ENCODE measurements around the gene PIP4K2A.

PIP4K2A gene

GRCh38 chr10:22568928-22569327 lies 145.4 kb downstream of the PIP4K2A start:
- Histone ChIP-seq H3K23ac (ENCODE audit: low read length) (no peak overlapping the region), H4K8ac (ENCODE audit: low read depth, low read length) (no peak overlapping the region), H3K36me3 (ENCODE audit: control insufficient read depth in 1 of 2, insufficient read depth in 2 of 2, low read length in 2 of 2) (peaks cover 8 to 35% of the 10 kb centered on the region in 2 experiments), H2AK5ac (ENCODE audit: low read length) (no peak overlapping the region), H3K18ac (ENCODE audit: low read length) (no peak overlapping the region), H2BK12ac (ENCODE audit: low read length) (no peak overlapping the region), H4K91ac (ENCODE audit: low read depth, low read length) (no peak overlapping the region), H3K4me1 (ENCODE audit: control insufficient read depth in 1 of 2, insufficient read depth in 2 of 2, low read length in 2 of 2) (no peaks in the 10 kb centered on the region), H2BK120ac (ENCODE audit: insufficient read depth, low read length, poor library complexity) (no peak overlapping the region), H3K9ac (ENCODE audit: low read length) (no peak overlapping the region), H3K79me1 (ENCODE audit: low read length) (no peaks in the 10 kb centered on the region), H3K14ac (ENCODE audit: low read length) (no peak overlapping the region), H3K27ac (ENCODE audit: low read depth, low read length) (no peak overlapping the region), H3K4me2 (ENCODE audit: low read length) (no peak overlapping the region), H3K27me3 (ENCODE audit: insufficient read depth, low read length) (no peaks in the 10 kb centered on the region), H2BK5ac (ENCODE audit: low read depth, low read length, poor library complexity) (no peak overlapping the region), H4K12ac (ENCODE audit: low read depth, low read length) (no peak overlapping the region), H3K4me3 (ENCODE audit: low read depth, low read length) (no peak overlapping the region), H2AFZ (ENCODE audit: insufficient read depth, low read length, poor library complexity) (no peak overlapping the region), H3K4ac (ENCODE audit: low read depth, low read length) (no peak overlapping the region), H3K79me2 (ENCODE audit: control insufficient read depth, insufficient read depth, low read length, poor library complexity) (no peaks in the 10 kb centered on the region), H3K9me3 (ENCODE audit: insufficient read depth, low read depth, low read length) (no peaks in the 10 kb centered on the region)
- DNase-seq = no peak
- no CpG with 5 or more reads among the region's 7 CpGs for WGBS (ENCODE audit: extremely low coverage, insufficient coverage, insufficient read length)

GRCh38 chr10:22564060-22564459 lies 150.3 kb downstream of the PIP4K2A start:
- Histone ChIP-seq H2AK5ac (ENCODE audit: low read length) (no peak overlapping the region), H2BK120ac (ENCODE audit: insufficient read depth, low read length, poor library complexity) (no peak overlapping the region), H3K14ac (ENCODE audit: low read length) (no peak overlapping the region), H3K79me1 (ENCODE audit: low read length) (no peaks in the 10 kb centered on the region), H3K23ac (ENCODE audit: low read length) (no peak overlapping the region), H3K4me2 (ENCODE audit: low read length) (no peak overlapping the region), H2BK5ac (ENCODE audit: low read depth, low read length, poor library complexity) (no peak overlapping the region), H3K9ac (ENCODE audit: low read length) (no peak overlapping the region), H3K36me3 (ENCODE audit: control insufficient read depth in 1 of 2, insufficient read depth in 2 of 2, low read length in 2 of 2) (peaks cover 10 to 32% of the 10 kb centered on the region in 2 experiments), H3K79me2 (ENCODE audit: control insufficient read depth, insufficient read depth, low read length, poor library complexity) (no peaks in the 10 kb centered on the region), H3K4me1 (ENCODE audit: control insufficient read depth in 1 of 2, insufficient read depth in 2 of 2, low read length in 2 of 2) (no peaks in the 10 kb centered on the region), H3K27me3 (ENCODE audit: insufficient read depth, low read length) (no peaks in the 10 kb centered on the region), H4K12ac (ENCODE audit: low read depth, low read length) (no peak overlapping the region), H2AFZ (ENCODE audit: insufficient read depth, low read length, poor library complexity) (no peak overlapping the region), H3K9me3 (ENCODE audit: insufficient read depth, low read depth, low read length) (no peaks in the 10 kb centered on the region), H2BK12ac (ENCODE audit: low read length) (no peak overlapping the region), H3K27ac (ENCODE audit: low read depth, low read length) (no peak overlapping the region), H3K4me3 (ENCODE audit: low read depth, low read length) (no peak overlapping the region), H4K8ac (ENCODE audit: low read depth, low read length) (no peak overlapping the region), H3K18ac (ENCODE audit: low read length) (no peak overlapping the region), H4K91ac (ENCODE audit: low read depth, low read length) (no peak overlapping the region), H3K4ac (ENCODE audit: low read depth, low read length) (no peak overlapping the region)
- WGBS (ENCODE audit: extremely low coverage, insufficient coverage, insufficient read length) = no CpG with 5 or more reads among the region's 5 CpGs
- DNase-seq = no peak

- no peak overlapping the region for H4K8ac ChIP-seq (ENCODE audit: low read depth, low read length)
- no peak overlapping the region for H3K4me3 ChIP-seq (ENCODE audit: low read depth, low read length)
- no peak overlapping the region for H2BK120ac ChIP-seq (ENCODE audit: insufficient read depth, low read length, poor library complexity)
- no peak overlapping the region for H4K91ac ChIP-seq (ENCODE audit: low read depth, low read length)
- H3K18ac ChIP-seq (ENCODE audit: low read length) = no peak overlapping the region
- no peak overlapping the region for H4K12ac ChIP-seq (ENCODE audit: low read depth, low read length)
- no peak overlapping the region for H3K9ac ChIP-seq (ENCODE audit: low read length)
- H3K36me3 ChIP-seq (ENCODE audit: control insufficient read depth in 1 of 2, insufficient read depth in 2 of 2, low read length in 2 of 2) = peaks cover 6 to 19% of the 10 kb centered on the region in 2 experiments
- WGBS (ENCODE audit: extremely low coverage, insufficient coverage, insufficient read length) = no CpG with 5 or more reads among the region's 5 CpGs
- no peak overlapping the region for H2AFZ ChIP-seq (ENCODE audit: insufficient read depth, low read length, poor library complexity)
- H3K23ac ChIP-seq (ENCODE audit: low read length) = no peak overlapping the region
- H3K9me3 ChIP-seq (ENCODE audit: insufficient read depth, low read depth, low read length) = no peaks in the 10 kb centered on the region
- no peaks in the 10 kb centered on the region for H3K27me3 ChIP-seq (ENCODE audit: insufficient read depth, low read length)
- no peak overlapping the region for H3K4ac ChIP-seq (ENCODE audit: low read depth, low read length)
- H3K14ac ChIP-seq (ENCODE audit: low read length) = no peak overlapping the region
- no peaks in the 10 kb centered on the region for H3K4me1 ChIP-seq (ENCODE audit: control insufficient read depth in 1 of 2, insufficient read depth in 2 of 2, low read length in 2 of 2)
- H2AK5ac ChIP-seq (ENCODE audit: low read length) = no peak overlapping the region
- H3K79me2 ChIP-seq (ENCODE audit: control insufficient read depth, insufficient read depth, low read length, poor library complexity) = no peaks in the 10 kb centered on the region
- no peak overlapping the region for H3K4me2 ChIP-seq (ENCODE audit: low read length)
- H3K79me1 ChIP-seq (ENCODE audit: low read length) = no peaks in the 10 kb centered on the region
- H2BK12ac ChIP-seq (ENCODE audit: low read length) = no peak overlapping the region
- H2BK5ac ChIP-seq (ENCODE audit: low read depth, low read length, poor library complexity) = no peak overlapping the region
- H3K27ac ChIP-seq (ENCODE audit: low read depth, low read length) = no peak overlapping the region
- no peak for DNase-seq
These were observed 152.5 kb downstream of the PIP4K2A start for GRCh38 chr10:22561909-22562308.

- no peak overlapping the region for H3K23ac ChIP-seq (ENCODE audit: low read length)
- H2AK5ac ChIP-seq (ENCODE audit: low read length) = no peak overlapping the region
- H3K9me3 ChIP-seq (ENCODE audit: insufficient read depth, low read depth, low read length) = no peaks in the 10 kb centered on the region
- no peak overlapping the region for H3K18ac ChIP-seq (ENCODE audit: low read length)
- H2BK12ac ChIP-seq (ENCODE audit: low read length) = no peak overlapping the region
- no peak overlapping the region for H3K4me2 ChIP-seq (ENCODE audit: low read length)
- no peak overlapping the region for H3K4ac ChIP-seq (ENCODE audit: low read depth, low read length)
- no peak overlapping the region for H2BK5ac ChIP-seq (ENCODE audit: low read depth, low read length, poor library complexity)
- no peak overlapping the region for H3K4me3 ChIP-seq (ENCODE audit: low read depth, low read length)
- H2BK120ac ChIP-seq (ENCODE audit: insufficient read depth, low read length, poor library complexity) = no peak overlapping the region
- H4K91ac ChIP-seq (ENCODE audit: low read depth, low read length) = no peak overlapping the region
- H3K27ac ChIP-seq (ENCODE audit: low read depth, low read length) = no peak overlapping the region
- no peak for DNase-seq
- WGBS (ENCODE audit: extremely low coverage, insufficient coverage, insufficient read length) = no CpG with 5 or more reads among the region's 6 CpGs
- no peak overlapping the region for H3K9ac ChIP-seq (ENCODE audit: low read length)
- no peak overlapping the region for H4K8ac ChIP-seq (ENCODE audit: low read depth, low read length)
- H3K4me1 ChIP-seq (ENCODE audit: control insufficient read depth in 1 of 2, insufficient read depth in 2 of 2, low read length in 2 of 2) = no peaks in the 10 kb centered on the region
- no peaks in the 10 kb centered on the region for H3K27me3 ChIP-seq (ENCODE audit: insufficient read depth, low read length)
- no peaks in the 10 kb centered on the region for H3K79me1 ChIP-seq (ENCODE audit: low read length)
- peaks cover 6 to 13% of the 10 kb centered on the region in 2 experiments for H3K36me3 ChIP-seq (ENCODE audit: control insufficient read depth in 1 of 2, insufficient read depth in 2 of 2, low read length in 2 of 2)
- no peak overlapping the region for H2AFZ ChIP-seq (ENCODE audit: insufficient read depth, low read length, poor library complexity)
- no peak overlapping the region for H4K12ac ChIP-seq (ENCODE audit: low read depth, low read length)
- H3K79me2 ChIP-seq (ENCODE audit: control insufficient read depth, insufficient read depth, low read length, poor library complexity) = no peaks in the 10 kb centered on the region
- no peak overlapping the region for H3K14ac ChIP-seq (ENCODE audit: low read length)
These were observed 153.5 kb downstream of the PIP4K2A start for GRCh38 chr10:22560913-22561239.

All from trophoblast cell (in vitro differentiated cells and primary cell).